ENCODE data around the gene TMPRSS2. TPM values are rescaled to one million over a fixed set of nuclear protein-coding genes. Genes with fewer than 3 reads are reported as not detected.

TMPRSS2 gene
- total RNA-seq, 1 experiment from 2014 or later, result 1.1 TPM

DNA sequence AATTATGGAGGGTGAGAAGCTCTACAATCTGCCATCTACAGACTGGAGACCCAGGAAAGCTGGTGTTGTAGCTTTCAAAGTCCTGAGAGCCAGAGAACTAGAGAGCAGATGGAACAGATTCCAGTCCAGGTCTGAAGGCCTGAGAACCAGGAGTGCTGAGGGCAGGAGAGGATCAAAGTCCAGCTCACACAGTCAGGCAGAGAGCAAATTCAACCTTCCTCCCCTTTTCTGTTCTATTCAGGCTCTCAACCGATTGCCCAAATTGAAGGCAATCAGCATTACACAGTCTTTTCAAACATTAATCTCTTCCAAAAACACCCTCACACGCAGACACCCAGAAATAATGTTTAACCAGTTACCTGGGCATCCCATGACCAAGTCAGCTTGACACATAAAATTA lies 2.5 kb upstream of the TMPRSS2 start:
- H3K4me1 ChIP-seq (ENCODE audit: control insufficient read depth in 1 of 2, insufficient read depth in 2 of 2, low read length in 2 of 2), result no peaks in the 10 kb centered on the region
- no peaks in the 10 kb centered on the region for H3K36me3 ChIP-seq (ENCODE audit: control insufficient read depth in 1 of 2, insufficient read depth in 2 of 2, low read length in 2 of 2)
- H3K27me3 ChIP-seq (ENCODE audit: insufficient read depth, low read length), result no peaks in the 10 kb centered on the region
- H4K20me1 ChIP-seq (ENCODE audit: insufficient read depth), result no peaks in the 10 kb centered on the region
- H3K9ac ChIP-seq (ENCODE audit: low read length), result no peak overlapping the region
- H3K79me2 ChIP-seq (ENCODE audit: insufficient read depth, low read length), result no peaks in the 10 kb centered on the region
- RAD21 ChIA-PET (ENCODE audit: low non-redundant PET in 1 of 2, low total read pairs in 2 of 2, uncharacterized antibody in 2 of 2, unreplicated experiment in 2 of 2), result no interaction called here
- no peak overlapping the region for H2AFZ ChIP-seq (ENCODE audit: low read depth, low read length, poor library complexity, severe bottlenecking)
- TF ChIP-seq ZNF274 (IDR thresholded peaks at IDR 0.05; ENCODE audit: low read depth, low read length) (no peak), EGR1 (IDR thresholded peaks at IDR 0.05; ENCODE audit: low read depth) (no peak), YY1 (IDR thresholded peaks at IDR 0.05; ENCODE audit: extremely low read depth, insufficient replicate concordance, low read depth, low read length) (no peak), RAD21 (IDR thresholded peaks at IDR 0.05; ENCODE audit: low read depth) (no peak), CEBPB (IDR thresholded peaks at IDR 0.05; ENCODE audit: low read depth) (no peak), ELF1 (IDR thresholded peaks at IDR 0.05; ENCODE audit: borderline replicate concordance, low read depth) (no peak), ZFX (IDR thresholded peaks at IDR 0.05) (no peak), JUND (IDR thresholded peaks at IDR 0.05) (no peak), POLR2AphosphoS5 (IDR thresholded peaks at IDR 0.05; ENCODE audit: low read depth, low read length) (no peak)
- H3K4me3 ChIP-seq (replicated peaks in 1 of 2; ENCODE audit: low read depth in 1 of 2, low read length in 2 of 2), result no peak overlapping the region
- BruUV-seq (replicated peaks), result no TSS peak
- POLR2A ChIA-PET, result no interaction called here
- no peak for DNase-seq (ENCODE audit: low read depth, low spot score)
- no peaks in the 10 kb centered on the region for H3K9me3 ChIP-seq (ENCODE audit: control insufficient read depth in 1 of 2, insufficient read depth in 1 of 2, low read depth in 1 of 2, low read length in 2 of 2)
- CTCF ChIA-PET, result interaction anchor here (1.3 kb wide), 1 partner anchor 227 kb away, joined by 3 read pairs; no protein-coding TSS in a partner anchor
- H3K4me2 ChIP-seq (ENCODE audit: low read length), result no peak overlapping the region
- no peak for ATAC-seq
- intact Hi-C loops (cut with micrococcal nuclease), result no loop called here
- no peaks in the 10 kb centered on the region for H3K9me2 ChIP-seq (ENCODE audit: insufficient read depth)
- H3K27ac ChIP-seq (ENCODE audit: low read depth, low read length), result no peak overlapping the region

DNA sequence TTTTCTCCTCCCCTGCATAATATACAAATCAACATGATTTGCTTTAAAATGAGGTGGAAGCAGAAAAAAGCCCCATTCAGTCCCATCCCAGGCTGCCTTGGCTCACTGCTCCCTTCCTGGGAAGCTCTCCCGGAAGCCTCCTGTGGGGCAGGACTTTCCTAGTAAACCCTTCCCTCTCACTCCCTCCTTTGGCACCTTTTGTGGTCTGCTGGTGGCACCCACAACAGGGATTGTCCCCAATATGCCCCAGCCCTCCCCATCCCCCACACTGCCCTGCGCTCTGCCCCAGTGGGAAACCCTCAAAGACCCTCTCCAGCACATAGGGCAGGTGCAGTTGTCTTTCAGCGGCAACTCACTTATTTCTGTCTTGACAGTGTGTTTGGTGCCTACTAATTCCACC lies 1.8 kb upstream of the TMPRSS2 start:
- H3K4me1 ChIP-seq (ENCODE audit: control insufficient read depth in 1 of 2, insufficient read depth in 2 of 2, low read length in 2 of 2), result no peaks in the 10 kb centered on the region
- DNase-seq (ENCODE audit: low read depth, low spot score) (no peak), ATAC-seq (no peak)
- H3K9me2 ChIP-seq (ENCODE audit: insufficient read depth), result no peaks in the 10 kb centered on the region
- no TSS peak for BruUV-seq (replicated peaks)
- H3K9me3 ChIP-seq (ENCODE audit: control insufficient read depth in 1 of 2, insufficient read depth in 1 of 2, low read depth in 1 of 2, low read length in 2 of 2), result no peaks in the 10 kb centered on the region
- no peak for TF ChIP-seq EZH2phosphoT487 (IDR thresholded peaks at IDR 0.05; ENCODE audit: borderline replicate concordance)
- TF ChIP-seq POLR2AphosphoS5 (IDR thresholded peaks at IDR 0.05; ENCODE audit: low read depth, low read length), result no peak
- TF ChIP-seq POLR2A (IDR thresholded peaks at IDR 0.05; ENCODE audit: borderline replicate concordance, extremely low read depth, insufficient read depth, insufficient read length), result no peak
- TF ChIP-seq SRF (IDR thresholded peaks at IDR 0.05; ENCODE audit: low read depth), result no peak
- TF ChIP-seq, protein P1, sequence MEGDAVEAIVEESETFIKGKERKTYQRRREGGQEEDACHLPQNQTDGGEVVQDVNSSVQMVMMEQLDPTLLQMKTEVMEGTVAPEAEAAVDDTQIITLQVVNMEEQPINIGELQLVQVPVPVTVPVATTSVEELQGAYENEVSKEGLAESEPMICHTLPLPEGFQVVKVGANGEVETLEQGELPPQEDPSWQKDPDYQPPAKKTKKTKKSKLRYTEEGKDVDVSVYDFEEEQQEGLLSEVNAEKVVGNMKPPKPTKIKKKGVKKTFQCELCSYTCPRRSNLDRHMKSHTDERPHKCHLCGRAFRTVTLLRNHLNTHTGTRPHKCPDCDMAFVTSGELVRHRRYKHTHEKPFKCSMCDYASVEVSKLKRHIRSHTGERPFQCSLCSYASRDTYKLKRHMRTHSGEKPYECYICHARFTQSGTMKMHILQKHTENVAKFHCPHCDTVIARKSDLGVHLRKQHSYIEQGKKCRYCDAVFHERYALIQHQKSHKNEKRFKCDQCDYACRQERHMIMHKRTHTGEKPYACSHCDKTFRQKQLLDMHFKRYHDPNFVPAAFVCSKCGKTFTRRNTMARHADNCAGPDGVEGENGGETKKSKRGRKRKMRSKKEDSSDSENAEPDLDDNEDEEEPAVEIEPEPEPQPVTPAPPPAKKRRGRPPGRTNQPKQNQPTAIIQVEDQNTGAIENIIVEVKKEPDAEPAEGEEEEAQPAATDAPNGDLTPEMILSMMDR (IDR thresholded peaks at IDR 0.05 in 2 of 3, conservative IDR thresholded peaks at IDR 0.05 in 1 of 3; ENCODE audit: borderline replicate concordance in 1 of 3, insufficient read depth in 1 of 3, low read depth in 2 of 3, low read length in 2 of 3), result no peak
- no peak for TF ChIP-seq ZFX (IDR thresholded peaks at IDR 0.05)
- no peak for TF ChIP-seq EZH2 (IDR thresholded peaks at IDR 0.05)
- TF ChIP-seq, protein P2, sequence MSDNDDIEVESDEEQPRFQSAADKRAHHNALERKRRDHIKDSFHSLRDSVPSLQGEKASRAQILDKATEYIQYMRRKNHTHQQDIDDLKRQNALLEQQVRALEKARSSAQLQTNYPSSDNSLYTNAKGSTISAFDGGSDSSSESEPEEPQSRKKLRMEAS (IDR thresholded peaks at IDR 0.05), result no peak
- no peak for TF ChIP-seq CEBPB (IDR thresholded peaks at IDR 0.05; ENCODE audit: low read depth)
- TF ChIP-seq, protein P3, sequence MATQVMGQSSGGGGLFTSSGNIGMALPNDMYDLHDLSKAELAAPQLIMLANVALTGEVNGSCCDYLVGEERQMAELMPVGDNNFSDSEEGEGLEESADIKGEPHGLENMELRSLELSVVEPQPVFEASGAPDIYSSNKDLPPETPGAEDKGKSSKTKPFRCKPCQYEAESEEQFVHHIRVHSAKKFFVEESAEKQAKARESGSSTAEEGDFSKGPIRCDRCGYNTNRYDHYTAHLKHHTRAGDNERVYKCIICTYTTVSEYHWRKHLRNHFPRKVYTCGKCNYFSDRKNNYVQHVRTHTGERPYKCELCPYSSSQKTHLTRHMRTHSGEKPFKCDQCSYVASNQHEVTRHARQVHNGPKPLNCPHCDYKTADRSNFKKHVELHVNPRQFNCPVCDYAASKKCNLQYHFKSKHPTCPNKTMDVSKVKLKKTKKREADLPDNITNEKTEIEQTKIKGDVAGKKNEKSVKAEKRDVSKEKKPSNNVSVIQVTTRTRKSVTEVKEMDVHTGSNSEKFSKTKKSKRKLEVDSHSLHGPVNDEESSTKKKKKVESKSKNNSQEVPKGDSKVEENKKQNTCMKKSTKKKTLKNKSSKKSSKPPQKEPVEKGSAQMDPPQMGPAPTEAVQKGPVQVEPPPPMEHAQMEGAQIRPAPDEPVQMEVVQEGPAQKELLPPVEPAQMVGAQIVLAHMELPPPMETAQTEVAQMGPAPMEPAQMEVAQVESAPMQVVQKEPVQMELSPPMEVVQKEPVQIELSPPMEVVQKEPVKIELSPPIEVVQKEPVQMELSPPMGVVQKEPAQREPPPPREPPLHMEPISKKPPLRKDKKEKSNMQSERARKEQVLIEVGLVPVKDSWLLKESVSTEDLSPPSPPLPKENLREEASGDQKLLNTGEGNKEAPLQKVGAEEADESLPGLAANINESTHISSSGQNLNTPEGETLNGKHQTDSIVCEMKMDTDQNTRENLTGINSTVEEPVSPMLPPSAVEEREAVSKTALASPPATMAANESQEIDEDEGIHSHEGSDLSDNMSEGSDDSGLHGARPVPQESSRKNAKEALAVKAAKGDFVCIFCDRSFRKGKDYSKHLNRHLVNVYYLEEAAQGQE (IDR thresholded peaks at IDR 0.05; ENCODE audit: low read depth), result no peak
- no peak overlapping the region for H3K4me2 ChIP-seq (ENCODE audit: low read length)
- ChIA-PET CTCF (interaction anchor here (1.3 kb wide), 1 partner anchor 227 kb away, joined by 3 read pairs; no protein-coding TSS in a partner anchor), POLR2A (no interaction called here), RAD21 (ENCODE audit: low non-redundant PET in 1 of 2, low total read pairs in 2 of 2, uncharacterized antibody in 2 of 2, unreplicated experiment in 2 of 2) (no interaction called here)
- H2AFZ ChIP-seq (ENCODE audit: low read depth, low read length, poor library complexity, severe bottlenecking), result no peak overlapping the region
- H3K27me3 ChIP-seq (ENCODE audit: insufficient read depth, low read length), result no peaks in the 10 kb centered on the region
- H3K27ac ChIP-seq (ENCODE audit: low read depth, low read length), result no peak overlapping the region
- H3K9ac ChIP-seq (ENCODE audit: low read length), result no peak overlapping the region
- H4K20me1 ChIP-seq (ENCODE audit: insufficient read depth), result no peaks in the 10 kb centered on the region
- no peaks in the 10 kb centered on the region for H3K36me3 ChIP-seq (ENCODE audit: control insufficient read depth in 1 of 2, insufficient read depth in 2 of 2, low read length in 2 of 2)
- H3K79me2 ChIP-seq (ENCODE audit: insufficient read depth, low read length), result no peaks in the 10 kb centered on the region
- intact Hi-C loops (cut with micrococcal nuclease), result no loop called here
- no peak overlapping the region for H3K4me3 ChIP-seq (replicated peaks in 1 of 2; ENCODE audit: low read depth in 1 of 2, low read length in 2 of 2)

Measured in HCT116 (cell line).